ENCODE data around the gene ABL1.

Gene ABL1

DNA sequence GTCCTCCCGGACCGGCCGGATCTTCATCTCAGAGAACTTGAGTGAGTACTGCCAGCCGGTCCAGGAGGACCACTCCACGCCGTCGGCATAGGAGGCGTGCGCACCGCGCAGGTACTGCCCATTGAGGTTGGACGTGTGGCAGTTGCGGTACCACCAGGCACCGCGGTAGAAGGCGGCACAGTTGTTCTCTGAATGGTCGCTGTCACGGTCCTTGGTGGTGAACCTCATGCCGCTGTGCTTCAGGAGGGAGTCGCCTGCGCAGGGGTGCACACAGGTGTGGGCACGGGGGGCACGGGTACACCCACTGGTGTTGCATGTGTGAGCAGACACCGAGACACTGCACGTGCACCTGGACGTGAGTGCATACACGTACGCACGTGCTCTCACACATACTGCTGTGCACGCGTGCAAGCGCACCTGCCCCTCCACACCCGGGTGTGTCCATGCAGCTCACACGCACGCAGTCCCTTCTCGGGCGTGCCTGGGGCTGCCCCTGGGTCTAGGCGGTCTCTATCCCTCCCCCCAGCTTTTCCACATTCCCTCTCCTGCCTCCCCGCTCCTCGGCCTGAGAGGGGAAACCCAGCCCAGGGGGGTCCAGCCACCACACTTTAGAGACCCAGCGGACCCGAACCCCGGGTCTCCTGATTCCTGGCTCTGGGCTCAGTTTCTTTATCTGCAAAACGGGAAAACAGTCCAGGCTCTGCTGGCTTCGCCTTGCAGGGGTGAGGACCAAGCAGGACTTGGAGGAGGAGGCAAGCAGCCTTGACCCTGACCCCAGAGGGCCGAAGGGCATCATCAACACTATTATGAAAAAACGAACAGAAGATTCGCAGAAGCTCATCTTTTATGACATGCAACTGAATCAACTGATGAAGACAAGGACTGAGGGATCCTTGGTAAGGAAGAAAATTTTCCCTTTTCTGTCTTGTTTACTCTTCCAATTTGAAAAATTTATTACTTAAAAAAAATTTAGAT, 69.3 kb downstream of the ABL1 start:
- no peak for TF ChIP-seq CTCF (conservative IDR thresholded peaks at IDR 0.05; ENCODE audit: low read depth, low read length)
- no peak for DNase-seq (ENCODE audit: low read depth)
- no peak overlapping the region for H3K4me3 ChIP-seq (ENCODE audit: low read length)

DNA sequence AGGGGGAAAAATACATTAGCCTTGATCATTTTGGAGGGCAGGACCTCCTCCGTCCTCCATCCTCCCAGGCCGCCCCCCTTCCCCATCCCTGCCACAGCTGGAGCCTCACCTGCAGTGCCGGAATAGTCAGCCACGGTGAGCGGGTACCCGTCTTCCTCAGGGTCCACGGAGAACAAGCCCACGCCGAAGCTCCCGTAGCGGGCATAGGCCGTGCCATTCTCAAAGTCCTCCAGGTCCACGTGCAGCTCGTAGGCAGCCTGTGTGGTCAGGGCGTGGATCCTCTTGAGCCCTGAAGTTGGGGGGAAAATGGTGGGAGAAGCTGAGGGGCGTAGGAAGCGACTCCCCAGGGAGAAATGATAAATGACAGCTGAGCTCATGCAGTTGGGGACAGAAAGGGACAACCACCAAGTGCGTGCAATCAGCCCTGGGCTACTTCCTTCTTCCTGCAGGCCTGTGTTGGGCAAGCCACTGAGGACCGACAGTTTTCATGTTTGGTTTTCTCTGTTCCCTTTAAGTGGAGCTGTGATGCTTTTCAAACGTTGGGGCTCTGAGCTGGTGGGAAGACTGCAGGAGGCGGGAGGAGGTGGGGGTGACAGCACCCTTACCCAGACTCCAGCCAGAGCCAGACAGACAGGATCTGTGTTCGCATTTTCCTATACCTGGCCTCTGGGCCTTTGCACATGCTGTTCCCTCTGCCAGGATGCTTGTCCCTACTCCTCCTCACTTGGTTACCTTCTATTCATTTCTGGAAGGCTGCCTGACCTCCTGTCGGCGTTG, 70.3 kb downstream of the ABL1 start:
- H3K4me3 ChIP-seq (ENCODE audit: low read length): no peak overlapping the region
- TF ChIP-seq CTCF (conservative IDR thresholded peaks at IDR 0.05; ENCODE audit: low read depth, low read length): no peak
- no peak for DNase-seq (ENCODE audit: low read depth)

DNA sequence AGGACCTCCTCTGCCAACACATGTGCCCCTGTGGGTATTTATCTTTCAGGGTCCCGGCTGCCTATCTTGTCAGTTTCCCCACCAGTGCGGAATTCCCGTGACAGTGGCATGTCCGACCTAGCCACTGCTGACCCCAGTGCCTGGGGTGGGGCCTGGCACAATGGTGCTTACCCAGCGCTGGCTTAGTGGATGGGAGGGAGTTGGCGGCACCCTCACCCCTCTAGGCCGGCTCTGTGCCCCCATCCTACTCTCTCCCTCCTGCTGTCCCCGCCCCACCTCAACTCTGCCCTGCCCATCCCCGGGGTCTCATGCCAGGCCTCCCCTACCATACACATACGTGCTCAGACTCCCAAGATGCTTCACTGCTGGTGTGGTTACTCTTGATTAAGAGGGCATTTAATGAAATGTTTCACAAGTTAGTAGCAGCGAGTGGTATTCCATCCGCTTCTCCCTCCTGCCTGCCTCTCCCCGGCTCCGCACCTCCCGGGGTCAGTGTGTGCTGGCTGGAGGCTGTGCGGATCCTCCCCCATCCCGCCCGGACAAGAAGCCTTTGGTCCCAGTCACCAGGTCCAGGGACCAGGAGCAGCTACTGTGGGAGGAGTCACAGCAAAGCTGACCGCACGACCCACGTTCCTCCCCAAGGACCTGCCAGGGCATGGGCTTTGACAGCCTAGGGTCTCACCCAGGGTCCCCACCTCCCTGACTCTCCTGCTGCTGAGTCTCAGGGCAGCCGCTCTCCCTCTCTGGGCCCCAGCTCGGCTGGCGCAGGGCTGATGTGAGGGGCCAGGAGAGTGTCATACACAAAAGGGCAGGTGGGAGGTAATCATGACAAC, 71.1 kb downstream of the ABL1 start:
- TF ChIP-seq CTCF (conservative IDR thresholded peaks at IDR 0.05; ENCODE audit: low read depth, low read length): no peak

GRCh38 chr9:130906735-130907416, 71.8 kb downstream of the ABL1 start:
- no peak overlapping the region for H3K4me3 ChIP-seq (ENCODE audit: low read length)
- no peak for TF ChIP-seq CTCF (conservative IDR thresholded peaks at IDR 0.05; ENCODE audit: low read depth, low read length)
- no peak for DNase-seq (ENCODE audit: low read depth)

More for the DNA sequence above, 71.1 kb downstream of the ABL1 start:
- no peak overlapping the region for H3K4me3 ChIP-seq (ENCODE audit: low read length)
- no peak for DNase-seq (ENCODE audit: low read depth)

- no peak for DNase-seq (ENCODE audit: low read depth)
- TF ChIP-seq CTCF (conservative IDR thresholded peaks at IDR 0.05; ENCODE audit: low read depth, low read length): no peak
- no peak overlapping the region for H3K4me3 ChIP-seq (ENCODE audit: low read length)
Observed at GRCh38 chr9:130908146-130908877, 73.3 kb downstream of the ABL1 start.
